ENCODE results near the gene TCP11L1. TPM values are rescaled to one million over a fixed set of nuclear protein-coding genes. Genes with fewer than 3 reads are reported as not detected.
"Not testable (repeated sequence)": the region's sequence is repeated elsewhere in the genome, so short reads cannot be mapped to it uniquely, and the experiment has no call there.

Gene TCP11L1
- total and polyA plus RNA-seq, 4 donors, result 2.9 to 11.7 (median 6.9) TPM

GRCh38 chr11:33116535-33116934 lies 77.2 kb downstream of the TCP11L1 start:
- no peak for DNase-seq (ENCODE audit: low spot score)
- H3K9ac ChIP-seq (ENCODE audit: low read depth in 1 of 2, low read length in 2 of 2), result no peak overlapping the region
- H3K4me1 ChIP-seq (ENCODE audit: control insufficient read depth in 4 of 4, insufficient read depth in 4 of 4, low read length in 3 of 4), result peaks cover 0 to 6% (median 1%) of the 10 kb centered on the region in 4 donors
- no peaks in the 10 kb centered on the region for H3K9me3 ChIP-seq (ENCODE audit: control insufficient read depth in 4 of 4, low read length in 3 of 4)
- no peaks in the 10 kb centered on the region for H3K27me3 ChIP-seq (ENCODE audit: control insufficient read depth in 4 of 4, insufficient read depth in 4 of 4, low read length in 3 of 4)
- H3K4me3 ChIP-seq (ENCODE audit: low read depth in 1 of 3, low read length in 3 of 3), result no peak overlapping the region
- H3K36me3 ChIP-seq (ENCODE audit: control insufficient read depth in 4 of 4, insufficient read depth in 3 of 4, low read depth in 1 of 4, low read length in 3 of 4), result no peaks in the 10 kb centered on the region
- TF ChIP-seq FOXA2 (IDR thresholded peaks at IDR 0.05), result peak; percentile 39
- no peak for TF ChIP-seq NR2F2 (IDR thresholded peaks at IDR 0.05)
- TF ChIP-seq JUND (IDR thresholded peaks at IDR 0.05), result peak in 1 of 2 donors; percentile 88
- no peak overlapping the region for H3K27ac ChIP-seq (ENCODE audit: low read depth in 1 of 2, low read length in 2 of 2)

DNA sequence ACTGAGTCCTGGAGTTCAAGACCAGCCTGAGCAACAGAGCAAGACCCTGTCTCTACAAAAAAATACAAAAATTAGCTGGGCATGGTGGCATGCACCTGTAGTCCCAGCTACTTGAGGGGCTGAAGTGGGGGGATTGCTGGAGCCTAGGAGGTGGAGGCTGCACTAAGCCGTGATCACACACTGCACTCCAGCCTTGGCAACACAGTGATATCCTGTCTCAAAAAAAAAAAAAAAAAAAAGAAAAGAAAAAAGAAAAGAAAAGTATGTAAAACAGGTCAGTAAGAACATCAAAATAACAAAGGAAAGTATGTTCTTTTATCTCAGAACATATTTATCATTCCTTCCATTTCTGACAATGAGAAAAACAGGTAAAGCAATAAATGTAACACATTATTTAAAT lies 83.3 kb downstream of the TCP11L1 start:
- not testable (repeated sequence) for H3K27me3 ChIP-seq (ENCODE audit: control insufficient read depth in 4 of 4, insufficient read depth in 4 of 4, low read length in 3 of 4); H3K9ac ChIP-seq (ENCODE audit: low read depth in 1 of 2, low read length in 2 of 2); H3K4me1 ChIP-seq (ENCODE audit: control insufficient read depth in 4 of 4, insufficient read depth in 4 of 4, low read length in 3 of 4); DNase-seq (ENCODE audit: low spot score); H3K4me3 ChIP-seq (ENCODE audit: low read depth in 1 of 3, low read length in 3 of 3); H3K36me3 ChIP-seq (ENCODE audit: control insufficient read depth in 4 of 4, insufficient read depth in 3 of 4, low read depth in 1 of 4, low read length in 3 of 4); H3K9me3 ChIP-seq (ENCODE audit: control insufficient read depth in 4 of 4, low read length in 3 of 4); H3K27ac ChIP-seq (ENCODE audit: low read depth in 1 of 2, low read length in 2 of 2)
- WGBS, result 100% methylated on average over 1 of the region's 1 CpG

Small RNA genes within 50 kb of the gene (small RNA-seq; reads per million reads assigned to genes)
- not detected for gene RF00019

Other genes starting within 250 kb of the TCP11L1 start
- under 1 TPM; 0.23 to 0.50 TPM for gene CCDC73, start 244.9 kb upstream of the TCP11L1 start, total RNA-seq
- gene CCDC73, start 244.9 kb upstream of the TCP11L1 start, polyA plus RNA-seq, result under 1 TPM; 0.02 to 0.43 TPM
- 10 to 100 TPM in 1 of 2 donors, 1 to 10 TPM in 1; 6.2 to 12.0 TPM for gene PRRG4, start 209.6 kb upstream of the TCP11L1 start, total RNA-seq
- gene PRRG4, start 209.6 kb upstream of the TCP11L1 start, polyA plus RNA-seq, result 1 to 10 TPM; 3.4 to 5.7 TPM
- gene QSER1, start 146.8 kb upstream of the TCP11L1 start, total RNA-seq, result 10 to 100 TPM; 11.9 to 12.6 TPM
- 1 to 10 TPM; 2.4 TPM for gene QSER1, start 146.8 kb upstream of the TCP11L1 start, polyA plus RNA-seq
- 10 to 100 TPM in 1 of 2 donors, 1 to 10 TPM in 1; 7.1 to 64.8 TPM for gene DEPDC7, start 23.7 kb upstream of the TCP11L1 start, total RNA-seq
- gene DEPDC7, start 23.7 kb upstream of the TCP11L1 start, polyA plus RNA-seq, result 10 to 100 TPM; 21.0 to 62.0 TPM
- gene CSTF3, start 121.9 kb downstream of the TCP11L1 start, total RNA-seq, result 10 to 100 TPM in 1 of 2 donors, 1 to 10 TPM in 1; 7.9 to 16.1 TPM
- gene CSTF3, start 121.9 kb downstream of the TCP11L1 start, polyA plus RNA-seq, result 10 to 100 TPM in 1 of 2 donors, 1 to 10 TPM in 1; 8.6 to 20.8 TPM
- gene HIPK3, start 217.8 kb downstream of the TCP11L1 start, total RNA-seq, result 10 to 100 TPM; 42.9 to 67.5 TPM
- gene HIPK3, start 217.8 kb downstream of the TCP11L1 start, polyA plus RNA-seq, result 10 to 100 TPM; 12.0 to 12.2 TPM

Measured in liver (tissue), 10 donors.